H9 (cell line): ENCODE data around the gene AP1B1. TPM values are rescaled to one million over a fixed set of nuclear protein-coding genes. Genes with fewer than 3 reads are reported as not detected.
A peak's percentile ranks its signal among the peaks of the same experiment; 100 is the strongest.

Source experiments
- DNase-seq: peaks from one replicate; pipeline ENCODE4 v3.0.0-alpha.2; 2017
- H2AFZ ChIP-seq: one replicate; pipeline ENCODE4 v1.6.1; 2013; ENCODE audit warnings: mild to moderate bottlenecking, low read length, control low read depth, moderate library complexity
- H2AK5ac ChIP-seq: 2 replicates; pipeline ENCODE4 v1.6.1; 2013; ENCODE audit warnings: low read length, control low read depth, mixed read lengths; ENCODE audit not compliant: insufficient read length
- H2BK120ac ChIP-seq: one replicate; pipeline ENCODE4 v1.6.1; 2013; ENCODE audit warnings: low read depth, mild to moderate bottlenecking, low read length, control low read depth, inconsistent platforms; ENCODE audit not compliant: poor library complexity, severe bottlenecking
- H2BK12ac ChIP-seq: 2 replicates; pipeline ENCODE4 v1.6.1; 2013; ENCODE audit warnings: low read length, control low read depth, mixed read lengths, low read depth; ENCODE audit not compliant: insufficient read length
- H2BK15ac ChIP-seq: 2 replicates; pipeline ENCODE4 v1.6.1; 2013; ENCODE audit warnings: low read depth, low read length, control low read depth
- H2BK20ac ChIP-seq: one replicate; pipeline ENCODE4 v1.6.1; 2013; ENCODE audit warnings: low read depth, mild to moderate bottlenecking, low read length, control low read depth, inconsistent platforms; ENCODE audit not compliant: poor library complexity, severe bottlenecking
- H2BK5ac ChIP-seq: 2 replicates; pipeline ENCODE4 v1.6.1; 2013; ENCODE audit warnings: low read length, control low read depth, mixed read lengths; ENCODE audit not compliant: insufficient read length
- H3K14ac ChIP-seq: 2 replicates; pipeline ENCODE4 v1.6.1; 2013; ENCODE audit warnings: low read length, control low read depth; ENCODE audit not compliant: insufficient read depth
- H3K18ac ChIP-seq: 2 replicates; pipeline ENCODE4 v1.6.1; 2013; ENCODE audit warnings: low read depth, mild to moderate bottlenecking, mixed read lengths, low read length, control low read depth; ENCODE audit not compliant: insufficient read length
- H3K23ac ChIP-seq: 2 replicates; pipeline ENCODE4 v1.6.1; 2013; ENCODE audit warnings: low read length, control low read depth, mixed read lengths, low read depth; ENCODE audit not compliant: insufficient read length
- H3K23me2 ChIP-seq: 2 replicates; pipeline ENCODE4 v1.6.1; 2013; ENCODE audit warnings: low read depth, mild to moderate bottlenecking, mixed read lengths, low read length, control low read depth; ENCODE audit not compliant: insufficient read length, poor library complexity, severe bottlenecking
- H3K27ac ChIP-seq: 2 replicates; pipeline ENCODE4 v1.5.1; 2013; ENCODE audit warnings: low read length, control low read depth, mixed read lengths, low read depth; ENCODE audit not compliant: insufficient read length
- H3K27me3 ChIP-seq: 2 replicates; pipeline ENCODE4 v1.6.1; 2013; ENCODE audit warnings: low read length, control low read depth, inconsistent platforms; ENCODE audit not compliant: insufficient read depth
- H3K4ac ChIP-seq: 2 replicates; pipeline ENCODE4 v1.6.1; 2013; ENCODE audit warnings: low read depth, mild to moderate bottlenecking, control low read depth, inconsistent platforms, low read length, moderate library complexity
- H3K4me1 ChIP-seq: 2 replicates; pipeline ENCODE4 v1.6.1; 2013; ENCODE audit warnings: low read length, control low read depth, inconsistent platforms; ENCODE audit not compliant: insufficient read depth
- H3K4me2 ChIP-seq: 2 replicates; pipeline ENCODE4 v1.6.1; 2013; ENCODE audit warnings: low read length, control low read depth, mixed read lengths; ENCODE audit not compliant: insufficient read length, insufficient read depth
- H3K56ac ChIP-seq: 2 replicates; pipeline ENCODE4 v1.6.1; 2013; ENCODE audit warnings: low read depth, mild to moderate bottlenecking, mixed read lengths, low read length, control low read depth; ENCODE audit not compliant: insufficient read length
- H3K79me1 ChIP-seq: 2 replicates; pipeline ENCODE4 v1.6.1; 2013; ENCODE audit warnings: low read depth, mild to moderate bottlenecking, moderate library complexity, low read length, control low read depth, inconsistent platforms; ENCODE audit not compliant: insufficient read depth, poor library complexity, severe bottlenecking
- H3K79me2 ChIP-seq: 2 replicates; pipeline ENCODE4 v1.6.1; 2013; ENCODE audit warnings: low read length, control low read depth, inconsistent platforms; ENCODE audit not compliant: insufficient read depth
- H3K9ac ChIP-seq: 2 replicates; pipeline ENCODE4 v1.6.1; 2013; ENCODE audit warnings: low read length, control low read depth, mixed read lengths; ENCODE audit not compliant: insufficient read length; ENCODE audit errors: extremely low read depth
- H3K9me3 ChIP-seq: one replicate; pipeline ENCODE4 v1.6.1; 2013; ENCODE audit warnings: low read depth, low read length, inconsistent platforms; ENCODE audit not compliant: control insufficient read depth
- H3T11ph ChIP-seq: one replicate; pipeline ENCODE4 v1.6.1; 2013; ENCODE audit warnings: mild to moderate bottlenecking, low read length, control low read depth, inconsistent platforms
- H4K20me1 ChIP-seq: one replicate; pipeline ENCODE4 v1.6.1; 2013; ENCODE audit not compliant: control insufficient read depth, insufficient read length, insufficient read depth
- H4K5ac ChIP-seq: 2 replicates; pipeline ENCODE4 v1.6.1; 2013; ENCODE audit warnings: low read depth, mild to moderate bottlenecking, mixed read lengths, low read length, control low read depth; ENCODE audit not compliant: insufficient read length
- H4K8ac ChIP-seq: replicated peaks from 2 replicates; pipeline ENCODE4 v1.6.1; 2013; ENCODE audit warnings: low read length, control low read depth, mixed read lengths, low read depth; ENCODE audit not compliant: insufficient read length
- H4K91ac ChIP-seq: 2 replicates; pipeline ENCODE4 v1.6.1; 2013; ENCODE audit warnings: low read depth, mild to moderate bottlenecking, moderate library complexity, mixed read lengths, low read length, control low read depth; ENCODE audit not compliant: insufficient read length
- H3K27ac Mint-ChIP-seq, 3 experiments: 2 replicates in 2 of 3; 3 replicates in 1 of 3; pipeline ENCODE4 v1.8.0; 2020 to 2021; ENCODE audit warnings: mixed read lengths in 3 of 3, mild to moderate bottlenecking in 1 of 3, moderate library complexity in 1 of 3
- H3K27me3 Mint-ChIP-seq: 2 replicates; pipeline ENCODE4 v1.8.0; 2021; ENCODE audit warnings: low read depth, mild to moderate bottlenecking, moderate library complexity, mixed read lengths
- H3K36me3 Mint-ChIP-seq, 3 experiments: 2 replicates in 2 of 3; 3 replicates in 1 of 3; pipeline ENCODE4 v1.8.0; 2020 to 2021; ENCODE audit warnings: low read depth in 3 of 3, mixed read lengths in 3 of 3; ENCODE audit not compliant: insufficient read depth in 1 of 3
- H3K4me1 Mint-ChIP-seq, 2 experiments: 2 replicates each; pipeline ENCODE4 v1.8.0; 2020; ENCODE audit warnings: mixed read lengths in 2 of 2
- H3K4me3 Mint-ChIP-seq, 2 experiments: 2 replicates in 1 of 2; 3 replicates in 1 of 2; pipeline ENCODE4 v1.8.0; 2020 to 2021; ENCODE audit warnings: mild to moderate bottlenecking in 2 of 2, mixed read lengths in 2 of 2, moderate library complexity in 1 of 2
- H3K9me3 Mint-ChIP-seq, 2 experiments: 2 replicates in 1 of 2; 3 replicates in 1 of 2; pipeline ENCODE4 v1.8.0; 2020; ENCODE audit warnings: mild to moderate bottlenecking in 2 of 2, mixed read lengths in 2 of 2, moderate library complexity in 1 of 2
- CTCF ChIP-seq: fragments of 200-600 bp; sonication (generic); conservative IDR thresholded peaks from 3 replicates; pipeline ENCODE4 v1.8.0; 2021; ENCODE audit warnings: antibody characterized with exemption, mild to moderate bottlenecking
- WGBS: extraction: QIAGEN DNeasy Blood & Tissue Kit; methylation state at CpG from one replicate; pipeline ENCODE4 v1.1.7; 2013; ENCODE audit warnings: missing lambda C conversion rate, low lambda C conversion rate, mixed read lengths; ENCODE audit not compliant: insufficient read length; ENCODE audit errors: extremely low coverage; 5-methylcytosine and 5-hydroxymethylcytosine counted together
- total RNA-seq: library from RNA; stranded (reverse); gene quantifications from 2 replicates; pipeline ENCODE4 v1.2.1, GENCODE V29; 2021

Gene AP1B1
- total RNA-seq, 1 experiment from 2014 or later, result 64.0 TPM

DNA sequence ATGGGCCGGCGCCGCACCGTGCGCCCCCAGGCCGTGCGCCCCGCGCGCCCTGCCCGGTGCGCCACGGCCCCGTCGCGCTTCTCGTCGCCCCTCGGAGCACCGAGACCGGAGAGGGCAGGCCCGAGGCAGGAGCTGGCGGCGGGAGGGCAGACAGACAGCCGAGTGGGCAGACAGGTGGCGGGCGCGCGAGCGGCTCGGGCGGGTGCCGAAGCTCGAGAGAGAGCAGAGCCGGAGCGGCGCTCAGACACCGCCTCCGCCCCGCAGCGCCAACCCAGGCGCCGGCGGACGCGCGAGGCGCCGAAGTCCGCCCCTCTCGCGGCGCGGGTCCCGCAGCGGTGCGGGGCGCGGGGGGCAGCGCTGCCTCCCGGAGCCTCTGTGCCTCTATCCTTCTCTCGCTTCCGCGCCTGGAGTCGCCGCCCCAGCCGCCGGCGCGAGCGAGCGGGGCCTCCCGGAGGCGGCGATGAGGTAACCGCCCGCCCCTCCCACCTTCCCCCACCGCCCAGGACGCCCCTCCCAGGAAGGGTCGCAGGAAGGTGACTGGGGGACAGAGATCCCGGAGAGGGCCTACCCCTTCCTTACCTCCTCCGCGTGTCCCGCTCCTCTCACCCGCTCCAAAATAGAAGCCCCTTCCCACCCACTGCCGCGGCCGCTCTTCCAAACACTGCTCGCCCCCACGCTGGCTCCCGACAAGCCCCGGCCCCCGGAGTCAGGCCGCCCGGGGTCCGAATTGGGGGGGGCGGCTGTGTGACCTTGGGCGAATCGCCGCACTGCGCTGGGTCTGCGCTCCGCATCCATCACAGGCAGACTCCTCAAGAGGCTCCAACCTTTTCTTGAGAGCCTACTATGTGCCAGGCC lies 72.9 kb downstream of the AP1B1 start, which contains the start of gene RASL10A:
Gene RASL10A (minus strand): TSS at position 412 of the 855 bp plus-strand sequence. CDS start 451 bp downstream, outside the sequence.
- no peak within 1 kb of the TSS for H2AK5ac ChIP-seq
- H4K20me1 ChIP-seq, result no peaks in the 10 kb centered on the region
- no peaks in the 10 kb centered on the region for H3K4me1 ChIP-seq
- H2AFZ ChIP-seq, result no peak within 1 kb of the TSS
- no peak within 1 kb of the TSS for H2BK120ac ChIP-seq
- H2BK12ac ChIP-seq, result no peak within 1 kb of the TSS
- no peak within 1 kb of the TSS for H3K23ac ChIP-seq
- H3K9ac ChIP-seq, result no peak within 1 kb of the TSS
- Mint-ChIP-seq H3K9me3 (peaks cover 5 to 17% of the 10 kb centered on the region in 2 experiments; a peak in 4 of 5 replicates), H3K4me3 (peak within 1 kb of the TSS; percentile 56 to 68), H3K27ac (no peak within 1 kb of the TSS), H3K4me1 (peaks cover 12 to 22% of the 10 kb centered on the region in 2 experiments), H3K27me3 (peaks cover 57% of the 10 kb centered on the region), H3K36me3 (peaks cover 0 to 5% (median 2%) of the 10 kb centered on the region in 3 experiments; a peak in 3 of 7 replicates)
- H2BK20ac ChIP-seq, result no peak within 1 kb of the TSS
- H3K18ac ChIP-seq, result no peak within 1 kb of the TSS
- H3K56ac ChIP-seq, result no peak within 1 kb of the TSS
- H3K27me3 ChIP-seq, result peaks cover 33% of the 10 kb centered on the region
- H3K27ac ChIP-seq, result no peak within 1 kb of the TSS
- no peaks in the 10 kb centered on the region for H3K79me2 ChIP-seq
- no peak within 1 kb of the TSS for H4K8ac ChIP-seq
- H4K91ac ChIP-seq, result no peak within 1 kb of the TSS
- H3K4me2 ChIP-seq, result peak within 1 kb of the TSS; percentile 34
- H4K5ac ChIP-seq, result no peak within 1 kb of the TSS
- no peak within 1 kb of the TSS for H3T11ph ChIP-seq
- H2BK15ac ChIP-seq, result no peak within 1 kb of the TSS
- peaks cover 4% of the 10 kb centered on the region for H3K23me2 ChIP-seq
- TF ChIP-seq CTCF, result no peak
- H3K79me1 ChIP-seq, result no peaks in the 10 kb centered on the region
- no CpG with 5 or more reads among the region's 103 CpGs for WGBS
- no peak within 1 kb of the TSS for H2BK5ac ChIP-seq
- DNase-seq, result no peak
- no peak within 1 kb of the TSS for H3K4ac ChIP-seq
- no peak within 1 kb of the TSS; the same call in 1 of the 2 replicates for H3K14ac ChIP-seq
- no peaks in the 10 kb centered on the region for H3K9me3 ChIP-seq
